SH-SY5Y (cell line): Measurements from ENCODE around the gene TECPR1.

Experiments used
- GATA2 ChIP-seq: IDR thresholded peaks from 2 replicates; pipeline ENCODE4 v1.6.1; 2011; ENCODE audit warnings: mild to moderate bottlenecking, low read depth, low read length
- GATA3 ChIP-seq: IDR thresholded peaks from 2 replicates; pipeline ENCODE4 v1.6.1; 2011; ENCODE audit warnings: low read depth, mild to moderate bottlenecking, low read length, moderate library complexity

The TECPR1 gene, protein sequence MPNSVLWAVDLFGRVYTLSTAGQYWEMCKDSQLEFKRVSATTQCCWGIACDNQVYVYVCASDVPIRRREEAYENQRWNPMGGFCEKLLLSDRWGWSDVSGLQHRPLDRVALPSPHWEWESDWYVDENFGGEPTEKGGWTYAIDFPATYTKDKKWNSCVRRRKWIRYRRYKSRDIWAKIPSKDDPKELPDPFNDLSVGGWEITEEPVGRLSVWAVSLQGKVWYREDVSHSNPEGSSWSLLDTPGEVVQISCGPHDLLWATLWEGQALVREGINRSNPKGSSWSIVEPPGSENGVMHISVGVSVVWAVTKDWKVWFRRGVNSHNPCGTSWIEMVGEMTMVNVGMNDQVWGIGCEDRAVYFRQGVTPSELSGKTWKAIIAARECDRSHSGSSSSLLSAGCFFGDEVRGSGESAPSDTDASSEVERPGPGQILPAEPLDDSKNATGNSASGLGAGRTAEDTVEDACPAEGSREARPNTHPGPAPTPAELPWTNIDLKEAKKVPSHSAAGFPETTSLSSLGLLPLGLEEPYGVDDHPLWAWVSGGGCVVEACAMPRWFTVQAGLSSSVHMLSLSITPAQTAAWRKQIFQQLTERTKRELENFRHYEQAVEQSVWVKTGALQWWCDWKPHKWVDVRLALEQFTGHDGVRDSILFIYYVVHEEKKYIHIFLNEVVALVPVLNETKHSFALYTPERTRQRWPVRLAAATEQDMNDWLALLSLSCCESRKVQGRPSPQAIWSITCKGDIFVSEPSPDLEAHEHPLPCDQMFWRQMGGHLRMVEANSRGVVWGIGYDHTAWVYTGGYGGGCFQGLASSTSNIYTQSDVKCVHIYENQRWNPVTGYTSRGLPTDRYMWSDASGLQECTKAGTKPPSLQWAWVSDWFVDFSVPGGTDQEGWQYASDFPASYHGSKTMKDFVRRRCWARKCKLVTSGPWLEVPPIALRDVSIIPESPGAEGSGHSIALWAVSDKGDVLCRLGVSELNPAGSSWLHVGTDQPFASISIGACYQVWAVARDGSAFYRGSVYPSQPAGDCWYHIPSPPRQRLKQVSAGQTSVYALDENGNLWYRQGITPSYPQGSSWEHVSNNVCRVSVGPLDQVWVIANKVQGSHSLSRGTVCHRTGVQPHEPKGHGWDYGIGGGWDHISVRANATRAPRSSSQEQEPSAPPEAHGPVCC

DNA sequence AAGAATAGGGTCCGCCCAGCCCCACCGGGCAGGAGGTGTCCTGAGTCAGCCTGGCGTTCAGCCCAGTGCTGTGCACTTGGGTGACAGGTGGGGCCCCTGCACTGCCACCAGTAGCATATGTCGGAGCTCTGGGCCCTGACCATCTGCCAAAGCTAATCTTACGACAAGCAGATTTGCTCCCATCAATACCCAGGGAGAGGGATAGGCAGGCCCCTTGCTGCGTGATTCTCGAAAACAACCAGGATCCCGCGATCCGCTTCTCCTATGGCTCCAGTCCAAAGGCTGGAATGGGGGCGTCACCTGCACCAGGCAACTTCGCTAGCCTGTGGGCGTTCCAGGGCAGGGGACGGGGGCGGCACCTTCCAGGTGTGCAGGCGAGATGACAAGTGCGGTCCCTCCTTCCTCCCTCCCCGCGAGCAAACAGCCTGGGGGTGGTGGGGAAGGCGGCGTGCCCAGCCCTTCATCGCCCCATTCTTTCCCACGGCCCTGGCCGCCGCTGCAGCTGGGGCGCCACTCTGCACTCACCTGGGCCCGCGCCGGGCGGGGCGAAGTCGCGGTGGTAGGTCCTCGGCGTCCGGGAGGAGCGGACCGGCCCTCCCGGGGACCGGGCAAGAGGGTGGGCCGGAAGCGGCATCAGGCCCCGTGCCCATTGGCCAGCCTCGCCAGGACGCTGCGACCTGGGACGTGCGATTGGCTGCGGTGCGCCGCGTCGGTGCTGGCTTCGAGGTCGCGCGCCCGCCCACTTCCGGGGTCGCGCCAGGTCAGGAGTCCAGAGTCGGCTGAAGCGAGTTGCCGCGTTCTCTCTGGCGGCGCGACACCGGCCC, at the start of gene TECPR1:
Gene TECPR1 (minus strand): TSS at position 632 of the 824 bp plus-strand sequence. CDS start 6,086 bp downstream, outside the sequence.
- TF ChIP-seq GATA2 (no peak), GATA3 (no peak)

DNA sequence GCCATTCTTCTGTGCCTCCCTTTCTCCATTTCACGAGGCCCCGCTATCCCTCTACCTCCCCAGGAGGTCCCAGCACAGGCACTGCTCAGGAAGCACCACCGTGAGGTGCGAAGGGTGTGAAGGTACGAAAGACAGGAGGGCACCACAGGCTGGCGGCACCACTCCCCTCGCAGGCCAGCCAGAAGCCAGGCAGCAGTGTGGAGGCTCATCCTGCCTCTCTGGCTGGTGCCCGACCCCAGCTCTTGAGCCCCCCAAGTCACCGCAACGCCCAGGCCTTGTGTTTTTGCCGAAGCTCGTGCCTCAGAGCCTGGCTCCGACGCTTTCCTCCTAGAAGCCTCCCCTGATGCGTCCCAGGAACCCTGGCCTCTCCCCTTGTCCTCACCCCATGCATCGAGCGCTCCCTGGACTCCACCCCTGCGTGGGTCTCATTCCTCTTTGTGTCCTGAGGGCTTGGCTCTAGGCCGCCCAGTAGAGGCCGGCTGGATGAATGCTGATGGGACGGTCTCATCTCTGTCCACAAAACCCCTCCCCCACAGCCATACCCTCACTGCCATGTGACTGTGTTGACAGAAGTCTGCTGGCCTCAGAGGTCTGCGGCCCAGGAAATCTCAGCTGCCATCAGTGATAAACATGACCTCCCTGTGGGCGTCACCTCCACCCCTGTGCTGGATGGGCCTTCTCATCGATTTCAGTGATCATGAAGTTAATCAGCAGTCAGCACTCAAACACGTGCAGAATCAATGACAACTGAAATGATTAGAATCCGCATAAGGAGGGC, 48.8 kb upstream of the TECPR1 start:
- TF ChIP-seq GATA2 (no peak), GATA3 (no peak)

DNA sequence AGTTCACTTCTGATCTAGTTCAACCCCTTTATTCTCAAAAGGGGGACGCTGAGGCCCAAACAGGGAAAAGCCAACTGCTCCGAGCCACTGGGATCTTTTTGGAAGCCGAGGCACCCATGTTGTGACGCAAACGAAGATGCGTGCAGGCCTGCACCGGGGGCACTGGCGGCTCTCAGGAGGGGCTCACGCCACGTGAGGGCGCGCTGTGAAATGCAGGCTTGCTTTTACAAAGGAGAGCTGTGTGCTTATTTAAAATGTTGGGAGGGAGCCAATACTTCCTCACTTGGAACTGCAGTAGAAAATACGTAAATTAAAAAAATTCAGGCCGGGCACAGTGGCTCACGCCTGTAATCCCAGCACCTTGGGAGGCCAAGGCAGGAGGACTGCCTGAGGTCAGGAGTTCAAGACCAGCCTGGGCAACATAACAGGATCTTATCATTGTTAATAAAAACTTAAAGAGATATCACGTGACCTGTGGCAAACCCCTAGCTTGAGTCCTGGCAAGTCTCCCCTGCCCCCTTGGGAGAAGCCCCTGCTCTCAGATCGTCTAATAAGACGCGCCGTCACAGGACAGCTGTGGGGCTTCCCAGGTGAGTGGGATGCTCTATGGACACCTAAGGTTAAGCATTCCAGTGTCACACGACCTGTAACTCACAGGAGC, 45.7 kb upstream of the TECPR1 start:
- TF ChIP-seq GATA3 (no peak), GATA2 (no peak)

DNA sequence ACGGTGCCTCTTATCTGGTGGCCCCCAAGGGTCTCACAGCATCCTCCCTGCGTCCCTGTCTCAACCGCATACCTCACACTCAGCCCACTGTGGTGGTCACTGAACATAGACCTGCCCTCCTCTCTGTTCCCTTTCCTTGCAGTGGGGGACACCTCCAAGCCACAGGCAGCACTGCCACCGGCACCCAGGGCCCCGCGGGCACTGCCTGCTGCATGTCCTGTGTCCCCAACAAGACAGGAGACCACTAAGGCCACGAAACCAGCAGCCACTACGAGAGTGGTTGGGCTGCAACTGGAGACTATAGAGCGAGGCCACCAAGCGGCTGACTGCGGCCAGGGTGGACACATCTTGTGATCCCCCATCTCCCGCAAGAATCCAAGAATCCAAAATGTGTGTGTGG, 44.8 kb upstream of the TECPR1 start:
- TF ChIP-seq GATA2 (no peak), GATA3 (no peak)

DNA sequence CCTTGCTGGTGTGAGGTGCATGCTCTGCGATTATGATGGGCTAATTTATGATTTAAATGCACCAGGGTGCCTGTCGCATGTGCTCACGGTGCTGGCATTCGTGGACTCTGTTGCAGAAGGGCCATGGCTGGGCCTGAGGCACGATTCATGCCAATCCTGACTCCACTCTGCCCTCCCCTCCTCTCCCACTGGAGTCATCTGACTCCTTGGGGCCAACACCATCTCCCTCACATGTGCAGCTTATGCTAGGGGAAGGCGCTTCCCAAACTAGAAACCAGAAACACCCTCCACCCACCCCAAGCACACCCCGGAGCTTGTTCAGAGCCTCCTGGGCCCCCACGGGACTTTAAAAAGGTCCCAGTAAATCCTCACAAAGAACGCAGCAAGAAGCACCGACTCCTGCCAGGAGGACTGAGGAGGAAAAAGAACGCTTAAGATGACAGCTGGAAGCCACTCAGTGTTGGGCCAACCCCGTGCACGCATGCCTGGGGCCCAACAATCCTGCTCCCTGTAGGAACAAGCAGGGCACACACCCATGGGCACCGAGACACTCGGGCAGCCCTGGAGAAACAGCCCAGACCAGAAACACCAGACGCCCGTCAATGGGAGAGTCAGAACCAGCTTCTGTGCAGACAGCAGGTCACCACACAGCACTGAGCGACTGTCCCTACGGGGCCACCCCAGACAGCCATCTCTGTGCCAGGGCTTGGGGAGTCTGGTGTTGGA, 43.6 kb upstream of the TECPR1 start:
- TF ChIP-seq GATA3 (no peak), GATA2 (no peak)

- no peak for TF ChIP-seq GATA3
Measured at GRCh38 chr7:98294798-98295382, 42.9 kb upstream of the TECPR1 start.

GRCh38 chr7:98294326-98294725, 42.3 kb upstream of the TECPR1 start:
- TF ChIP-seq GATA3 (no peak), GATA2 (no peak)

DNA sequence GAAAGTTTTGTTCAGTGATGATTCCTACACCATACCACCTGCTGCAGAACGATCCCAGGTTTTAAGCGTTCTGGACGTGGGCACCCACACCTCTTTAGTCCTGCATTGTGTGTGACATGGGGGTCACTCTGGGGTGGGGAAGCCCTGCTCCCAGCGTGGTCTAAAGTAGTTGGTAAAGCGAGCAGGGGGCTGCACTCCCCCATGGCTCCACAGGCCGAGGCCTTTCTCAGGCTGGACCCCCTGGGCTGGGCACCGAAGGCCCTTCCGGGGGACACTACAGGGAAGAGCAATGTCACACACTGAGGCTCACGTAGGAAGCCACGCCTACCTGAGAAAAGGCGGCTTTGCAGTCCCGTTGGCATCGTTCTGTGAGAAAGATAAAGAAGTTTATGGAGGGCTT, 41.7 kb upstream of the TECPR1 start:
- TF ChIP-seq GATA2: no peak

GRCh38 chr7:98293265-98293664, 41.2 kb upstream of the TECPR1 start:
- TF ChIP-seq GATA2 (no peak), GATA3 (no peak)

DNA sequence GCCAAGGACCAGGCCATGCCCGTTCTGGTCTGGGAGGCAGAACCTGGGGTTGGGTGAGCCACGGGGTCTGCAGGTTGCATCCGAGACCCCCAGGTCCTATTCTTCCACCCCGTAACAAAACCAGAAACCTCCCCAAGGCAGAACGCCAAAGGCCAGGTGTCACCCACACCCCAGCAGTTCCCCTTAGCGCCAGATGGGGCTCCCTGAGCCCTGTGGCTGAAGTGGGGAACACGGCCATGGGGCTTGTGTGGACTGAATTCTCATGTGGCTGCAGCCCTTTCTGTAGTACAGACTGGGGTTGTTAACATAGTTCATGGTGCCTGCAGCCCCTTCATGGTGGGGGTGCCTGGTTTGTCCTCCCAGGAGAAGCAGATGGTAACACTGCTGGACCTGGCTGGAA, 39.7 kb upstream of the TECPR1 start:
- TF ChIP-seq GATA2: no peak
- TF ChIP-seq GATA3: no peak

DNA sequence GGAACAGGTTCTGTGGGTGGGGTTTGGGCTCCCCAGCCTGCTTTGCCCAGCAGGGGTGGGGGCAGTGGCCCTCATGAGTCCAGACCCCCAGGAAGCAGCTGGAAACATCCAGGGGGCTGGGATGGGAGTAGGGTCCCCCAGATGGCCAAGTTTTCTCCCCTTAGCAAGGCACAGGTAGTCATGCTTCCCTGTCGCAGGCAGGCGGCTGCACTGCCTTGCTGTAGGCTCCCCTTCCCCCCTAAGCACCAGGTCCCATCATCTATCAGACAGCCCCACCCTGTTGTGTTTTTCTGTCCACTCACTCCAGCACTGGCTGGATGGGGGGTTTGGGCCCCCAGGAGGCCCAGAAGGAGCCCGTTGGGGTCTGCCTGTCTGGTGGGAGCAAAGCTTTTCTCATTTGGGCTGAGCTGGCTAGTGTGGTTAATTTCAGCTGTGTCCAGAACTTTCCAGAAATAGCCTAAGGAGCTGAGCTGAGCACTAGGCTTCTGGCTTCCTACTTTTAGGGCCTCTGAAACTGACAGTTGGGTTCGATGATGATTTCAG, 37.4 kb upstream of the TECPR1 start:
- no peak for TF ChIP-seq GATA2
